Raji (cell line): ENCODE data around the gene FASTK.

ENCODE experiments used
- POLR2A ChIP-seq: IDR thresholded peaks from 2 replicates; pipeline ENCODE4 v1.6.1; 2011; ENCODE audit warnings: low read depth, low read length, control low read depth; ENCODE audit not compliant: insufficient read depth

The FASTK gene

GRCh38 chr7:151043959-151044358 is 36.6 kb downstream of the FASTK start:
- no peak for TF ChIP-seq POLR2A

- no peak for TF ChIP-seq POLR2A
Observed at GRCh38 chr7:151040616-151041375, 39.8 kb downstream of the FASTK start.

- no peak for TF ChIP-seq POLR2A
Observed at GRCh38 chr7:151039850-151040548, 40.6 kb downstream of the FASTK start.

GRCh38 chr7:151038951-151039849 is 41.4 kb downstream of the FASTK start:
- TF ChIP-seq POLR2A = no peak

- no peak for TF ChIP-seq POLR2A
Observed at GRCh38 chr7:151035902-151036301, 44.7 kb downstream of the FASTK start.

- no peak for TF ChIP-seq POLR2A
Observed at GRCh38 chr7:151035026-151035717, 45.4 kb downstream of the FASTK start.

- TF ChIP-seq POLR2A = no peak
Observed at GRCh38 chr7:151034312-151035025, 46.1 kb downstream of the FASTK start.

- no peak for TF ChIP-seq POLR2A
Observed at GRCh38 chr7:151033864-151034249, 46.8 kb downstream of the FASTK start.

- TF ChIP-seq POLR2A = no peak
Observed at GRCh38 chr7:151032936-151033863, 47.4 kb downstream of the FASTK start.

GRCh38 chr7:151031011-151031410 is 49.6 kb downstream of the FASTK start:
- TF ChIP-seq POLR2A = no peak

- TF ChIP-seq POLR2A = no peak
Observed at GRCh38 chr7:151028948-151029501, 51.6 kb downstream of the FASTK start.

GRCh38 chr7:151028131-151028947 is 52.3 kb downstream of the FASTK start, which contains the start of gene ABCB8:
Gene ABCB8, plus strand, starts transcription at chr7:151028450. Its CDS starts 66 bp downstream, at chr7:151028516.
- peak; percentile 82 for TF ChIP-seq POLR2A
